Measurements from ENCODE around the gene STRIP2. TPM values are rescaled to one million over a fixed set of nuclear protein-coding genes. Genes with fewer than 3 reads are reported as not detected.

The STRIP2 gene
- total and polyA plus RNA-seq, 2 experiments from 2014 or later = 4.7 to 10.6 TPM

DNA sequence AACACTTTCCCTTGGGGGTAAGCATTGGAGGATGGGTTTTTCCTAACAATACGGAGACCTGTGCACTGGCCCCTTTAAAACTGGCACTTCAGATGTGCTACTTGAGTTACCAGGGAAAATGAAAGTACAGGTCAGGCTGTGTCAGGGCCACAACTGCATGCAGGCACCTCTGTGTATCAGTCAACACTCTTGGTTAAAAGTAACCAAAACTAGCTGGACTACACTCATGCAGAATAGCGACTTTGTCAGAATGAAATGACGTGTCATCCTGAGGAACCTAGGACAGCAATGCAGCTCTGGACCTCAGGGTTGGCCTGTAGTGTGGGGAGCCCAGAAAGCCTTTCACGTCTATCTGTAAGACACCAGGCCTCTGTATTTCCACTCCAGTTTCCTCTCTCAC lies 34.3 kb downstream of the STRIP2 start:
- no peak overlapping the region for H3K4me2 ChIP-seq
- TF ChIP-seq, protein P1, sequence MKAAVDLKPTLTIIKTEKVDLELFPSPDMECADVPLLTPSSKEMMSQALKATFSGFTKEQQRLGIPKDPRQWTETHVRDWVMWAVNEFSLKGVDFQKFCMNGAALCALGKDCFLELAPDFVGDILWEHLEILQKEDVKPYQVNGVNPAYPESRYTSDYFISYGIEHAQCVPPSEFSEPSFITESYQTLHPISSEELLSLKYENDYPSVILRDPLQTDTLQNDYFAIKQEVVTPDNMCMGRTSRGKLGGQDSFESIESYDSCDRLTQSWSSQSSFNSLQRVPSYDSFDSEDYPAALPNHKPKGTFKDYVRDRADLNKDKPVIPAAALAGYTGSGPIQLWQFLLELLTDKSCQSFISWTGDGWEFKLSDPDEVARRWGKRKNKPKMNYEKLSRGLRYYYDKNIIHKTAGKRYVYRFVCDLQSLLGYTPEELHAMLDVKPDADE (IDR thresholded peaks at IDR 0.05) = no peak
- TF ChIP-seq POLR2AphosphoS5 (IDR thresholded peaks at IDR 0.05; ENCODE audit: low read depth) = no peak
- TF ChIP-seq CTCF (conservative IDR thresholded peaks at IDR 0.05; ENCODE audit: low read depth in 2 of 2) = no peak
- TF ChIP-seq STAT1 (IDR thresholded peaks at IDR 0.05; ENCODE audit: unreplicated experiment) = no peak
- TF ChIP-seq ZNF114 (CRISPR knock-in tag; IDR thresholded peaks at IDR 0.05) = no peak
- no peak for TF ChIP-seq ZNF331 (CRISPR knock-in tag; IDR thresholded peaks at IDR 0.05; ENCODE audit: low read depth)
- TF ChIP-seq, protein P2, sequence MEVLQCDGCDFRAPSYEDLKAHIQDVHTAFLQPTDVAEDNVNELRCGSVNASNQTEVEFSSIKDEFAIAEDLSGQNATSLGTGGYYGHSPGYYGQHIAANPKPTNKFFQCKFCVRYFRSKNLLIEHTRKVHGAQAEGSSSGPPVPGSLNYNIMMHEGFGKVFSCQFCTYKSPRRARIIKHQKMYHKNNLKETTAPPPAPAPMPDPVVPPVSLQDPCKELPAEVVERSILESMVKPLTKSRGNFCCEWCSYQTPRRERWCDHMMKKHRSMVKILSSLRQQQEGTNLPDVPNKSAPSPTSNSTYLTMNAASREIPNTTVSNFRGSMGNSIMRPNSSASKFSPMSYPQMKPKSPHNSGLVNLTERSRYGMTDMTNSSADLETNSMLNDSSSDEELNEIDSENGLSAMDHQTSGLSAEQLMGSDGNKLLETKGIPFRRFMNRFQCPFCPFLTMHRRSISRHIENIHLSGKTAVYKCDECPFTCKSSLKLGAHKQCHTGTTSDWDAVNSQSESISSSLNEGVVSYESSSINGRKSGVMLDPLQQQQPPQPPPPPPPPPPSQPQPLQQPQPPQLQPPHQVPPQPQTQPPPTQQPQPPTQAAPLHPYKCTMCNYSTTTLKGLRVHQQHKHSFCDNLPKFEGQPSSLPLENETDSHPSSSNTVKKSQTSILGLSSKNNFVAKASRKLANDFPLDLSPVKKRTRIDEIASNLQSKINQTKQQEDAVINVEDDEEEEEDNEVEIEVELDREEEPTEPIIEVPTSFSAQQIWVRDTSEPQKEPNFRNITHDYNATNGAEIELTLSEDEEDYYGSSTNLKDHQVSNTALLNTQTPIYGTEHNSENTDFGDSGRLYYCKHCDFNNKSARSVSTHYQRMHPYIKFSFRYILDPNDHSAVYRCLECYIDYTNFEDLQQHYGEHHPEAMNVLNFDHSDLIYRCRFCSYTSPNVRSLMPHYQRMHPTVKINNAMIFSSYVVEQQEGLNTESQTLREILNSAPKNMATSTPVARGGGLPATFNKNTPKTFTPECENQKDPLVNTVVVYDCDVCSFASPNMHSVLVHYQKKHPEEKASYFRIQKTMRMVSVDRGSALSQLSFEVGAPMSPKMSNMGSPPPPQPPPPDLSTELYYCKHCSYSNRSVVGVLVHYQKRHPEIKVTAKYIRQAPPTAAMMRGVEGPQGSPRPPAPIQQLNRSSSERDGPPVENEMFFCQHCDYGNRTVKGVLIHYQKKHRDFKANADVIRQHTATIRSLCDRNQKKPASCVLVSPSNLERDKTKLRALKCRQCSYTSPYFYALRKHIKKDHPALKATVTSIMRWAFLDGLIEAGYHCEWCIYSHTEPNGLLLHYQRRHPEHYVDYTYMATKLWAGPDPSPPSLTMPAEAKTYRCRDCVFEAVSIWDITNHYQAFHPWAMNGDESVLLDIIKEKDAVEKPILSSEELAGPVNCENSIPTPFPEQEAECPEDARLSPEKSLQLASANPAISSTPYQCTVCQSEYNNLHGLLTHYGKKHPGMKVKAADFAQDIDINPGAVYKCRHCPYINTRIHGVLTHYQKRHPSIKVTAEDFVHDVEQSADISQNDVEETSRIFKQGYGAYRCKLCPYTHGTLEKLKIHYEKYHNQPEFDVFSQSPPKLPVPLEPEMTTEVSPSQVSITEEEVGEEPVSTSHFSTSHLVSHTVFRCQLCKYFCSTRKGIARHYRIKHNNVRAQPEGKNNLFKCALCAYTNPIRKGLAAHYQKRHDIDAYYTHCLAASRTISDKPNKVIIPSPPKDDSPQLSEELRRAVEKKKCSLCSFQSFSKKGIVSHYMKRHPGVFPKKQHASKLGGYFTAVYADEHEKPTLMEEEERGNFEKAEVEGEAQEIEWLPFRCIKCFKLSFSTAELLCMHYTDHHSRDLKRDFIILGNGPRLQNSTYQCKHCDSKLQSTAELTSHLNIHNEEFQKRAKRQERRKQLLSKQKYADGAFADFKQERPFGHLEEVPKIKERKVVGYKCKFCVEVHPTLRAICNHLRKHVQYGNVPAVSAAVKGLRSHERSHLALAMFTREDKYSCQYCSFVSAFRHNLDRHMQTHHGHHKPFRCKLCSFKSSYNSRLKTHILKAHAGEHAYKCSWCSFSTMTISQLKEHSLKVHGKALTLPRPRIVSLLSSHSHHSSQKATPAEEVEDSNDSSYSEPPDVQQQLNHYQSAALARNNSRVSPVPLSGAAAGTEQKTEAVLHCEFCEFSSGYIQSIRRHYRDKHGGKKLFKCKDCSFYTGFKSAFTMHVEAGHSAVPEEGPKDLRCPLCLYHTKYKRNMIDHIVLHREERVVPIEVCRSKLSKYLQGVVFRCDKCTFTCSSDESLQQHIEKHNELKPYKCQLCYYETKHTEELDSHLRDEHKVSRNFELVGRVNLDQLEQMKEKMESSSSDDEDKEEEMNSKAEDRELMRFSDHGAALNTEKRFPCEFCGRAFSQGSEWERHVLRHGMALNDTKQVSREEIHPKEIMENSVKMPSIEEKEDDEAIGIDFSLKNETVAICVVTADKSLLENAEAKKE (CRISPR knock-in tag; IDR thresholded peaks at IDR 0.05) = no peak
- TF ChIP-seq CREB1 (CRISPR knock-in tag; IDR thresholded peaks at IDR 0.05; ENCODE audit: low read depth) = no peak
- no peak for TF ChIP-seq REST (IDR thresholded peaks at IDR 0.05; ENCODE audit: unreplicated experiment)
- no peak for TF ChIP-seq EZH2phosphoT487 (IDR thresholded peaks at IDR 0.05; ENCODE audit: unreplicated experiment)
- TF ChIP-seq JUNB (IDR thresholded peaks at IDR 0.05; ENCODE audit: unreplicated experiment) = no peak
- no peak for TF ChIP-seq EZH2 (IDR thresholded peaks at IDR 0.05; ENCODE audit: low read depth, unreplicated experiment)
- TF ChIP-seq NANOG (IDR thresholded peaks at IDR 0.05; ENCODE audit: borderline replicate concordance) = no peak
- H3K4me1 ChIP-seq (ENCODE audit: insufficient read depth) = peaks cover 15% of the 10 kb centered on the region
- Mint-ChIP-seq H3K4me1 (peaks cover 26% of the 10 kb centered on the region), H3K9me3 (no peaks in the 10 kb centered on the region), H3K36me3 (ENCODE audit: low read depth) (0 out of 3 replicates have a peak, but pooled peaks cover 2% of the 10 kb centered on the region), H3K27ac (0 out of 2 replicates have a peak overlapping the region, but pooled peaks have one; percentile 59), H3K4me3 (no peak overlapping the region), H3K27me3 (ENCODE audit: insufficient read depth, low read depth, poor library complexity) (no peaks in the 10 kb centered on the region)
- H3K27ac ChIP-seq (ENCODE audit: low read depth) = no peak overlapping the region
- H4K20me1 ChIP-seq (replicated peaks; ENCODE audit: insufficient read depth) = no peaks in the 10 kb centered on the region; the same call in 1 of the 2 replicates
- no peak overlapping the region for H3K4me3 ChIP-seq
- H3F3A ChIP-seq (replicated peaks; ENCODE audit: low read depth) = no peaks in the 10 kb centered on the region
- ATAC-seq = no peak
- H3K36me3 ChIP-seq (ENCODE audit: insufficient read depth) = peaks cover 11% of the 10 kb centered on the region; the same call in 1 of the 2 replicates
- no peak for DNase-seq (ENCODE audit: low spot score)
- no peaks in the 10 kb centered on the region for H3K79me2 ChIP-seq (replicated peaks; ENCODE audit: insufficient read depth)
- no peaks in the 10 kb centered on the region for H3K27me3 ChIP-seq (ENCODE audit: insufficient read depth)
- no peaks in the 10 kb centered on the region for H3K9me2 ChIP-seq (ENCODE audit: insufficient read depth)
- H2AFZ ChIP-seq = no peak overlapping the region
